ENCODE results near the gene S100A12. TPM values are rescaled to one million over a fixed set of nuclear protein-coding genes. Genes with fewer than 3 reads are reported as not detected.

Gene S100A12
- total RNA-seq, 1 donor from 2014 or later: 22.8 TPM

DNA sequence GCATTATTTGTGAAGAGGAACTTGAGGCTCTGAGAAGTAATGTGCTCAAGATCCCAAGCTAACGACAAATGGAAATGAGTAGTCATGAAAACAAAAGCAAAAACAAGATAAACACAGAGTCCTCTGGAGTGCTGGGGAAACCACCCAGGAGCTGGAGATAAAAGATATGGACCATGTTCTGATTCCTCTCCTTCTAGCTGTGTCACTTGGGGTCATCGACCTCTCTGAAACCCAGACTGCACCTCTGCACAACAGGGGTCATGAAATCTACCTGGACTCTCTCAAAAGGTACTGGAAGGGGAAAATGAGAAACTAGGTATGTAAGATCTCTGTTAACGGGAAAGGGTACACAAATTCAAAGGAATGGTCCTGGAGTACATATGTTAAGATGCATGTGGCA is 33.2 kb downstream of the S100A12 start:
- peaks cover 9% of the 10 kb centered on the region for H3K4me1 ChIP-seq
- no peak overlapping the region for H3K27ac ChIP-seq
- intact Hi-C loops (cut with DNase I): no loop called here
- no peaks in the 10 kb centered on the region for H3K9me3 ChIP-seq
- H3K36me3 ChIP-seq: no peaks in the 10 kb centered on the region
- H3K4me3 ChIP-seq: no peak overlapping the region
- H3K27me3 ChIP-seq: peaks cover 6% of the 10 kb centered on the region
- no peak for ATAC-seq
- TF ChIP-seq, protein P1, sequence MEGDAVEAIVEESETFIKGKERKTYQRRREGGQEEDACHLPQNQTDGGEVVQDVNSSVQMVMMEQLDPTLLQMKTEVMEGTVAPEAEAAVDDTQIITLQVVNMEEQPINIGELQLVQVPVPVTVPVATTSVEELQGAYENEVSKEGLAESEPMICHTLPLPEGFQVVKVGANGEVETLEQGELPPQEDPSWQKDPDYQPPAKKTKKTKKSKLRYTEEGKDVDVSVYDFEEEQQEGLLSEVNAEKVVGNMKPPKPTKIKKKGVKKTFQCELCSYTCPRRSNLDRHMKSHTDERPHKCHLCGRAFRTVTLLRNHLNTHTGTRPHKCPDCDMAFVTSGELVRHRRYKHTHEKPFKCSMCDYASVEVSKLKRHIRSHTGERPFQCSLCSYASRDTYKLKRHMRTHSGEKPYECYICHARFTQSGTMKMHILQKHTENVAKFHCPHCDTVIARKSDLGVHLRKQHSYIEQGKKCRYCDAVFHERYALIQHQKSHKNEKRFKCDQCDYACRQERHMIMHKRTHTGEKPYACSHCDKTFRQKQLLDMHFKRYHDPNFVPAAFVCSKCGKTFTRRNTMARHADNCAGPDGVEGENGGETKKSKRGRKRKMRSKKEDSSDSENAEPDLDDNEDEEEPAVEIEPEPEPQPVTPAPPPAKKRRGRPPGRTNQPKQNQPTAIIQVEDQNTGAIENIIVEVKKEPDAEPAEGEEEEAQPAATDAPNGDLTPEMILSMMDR (IDR thresholded peaks at IDR 0.05): no peak
- no peak for DNase-seq

DNA sequence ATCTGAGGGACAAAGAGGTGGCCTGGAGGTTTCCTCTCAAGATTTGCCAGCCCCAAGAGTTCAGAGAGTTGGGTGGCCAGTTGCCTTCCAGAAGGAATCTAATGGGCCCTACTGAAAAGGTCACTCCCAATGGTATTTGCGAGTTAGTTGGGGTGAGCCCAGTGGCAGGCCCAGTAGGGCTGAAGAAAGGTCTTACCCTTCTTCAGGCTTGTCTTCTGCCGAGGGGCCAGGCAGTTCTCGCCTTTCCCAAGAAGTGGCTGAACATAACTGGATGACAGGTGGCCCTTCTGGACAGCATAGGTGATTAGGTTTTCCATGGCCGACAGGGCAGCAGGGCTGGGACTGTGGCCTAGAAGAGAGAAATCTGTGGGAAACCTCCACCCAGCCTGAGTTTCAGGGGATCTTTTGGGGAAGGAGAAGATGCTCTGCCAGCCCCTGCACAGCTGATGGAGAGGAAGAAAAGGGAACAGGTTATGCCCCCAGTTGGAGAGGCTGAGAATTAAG is 33.9 kb downstream of the S100A12 start:
- Histone ChIP-seq H3K36me3 (no peaks in the 10 kb centered on the region), H3K27ac (no peak overlapping the region)
- TF ChIP-seq, protein P1 (IDR thresholded peaks at IDR 0.05): no peak

DNA sequence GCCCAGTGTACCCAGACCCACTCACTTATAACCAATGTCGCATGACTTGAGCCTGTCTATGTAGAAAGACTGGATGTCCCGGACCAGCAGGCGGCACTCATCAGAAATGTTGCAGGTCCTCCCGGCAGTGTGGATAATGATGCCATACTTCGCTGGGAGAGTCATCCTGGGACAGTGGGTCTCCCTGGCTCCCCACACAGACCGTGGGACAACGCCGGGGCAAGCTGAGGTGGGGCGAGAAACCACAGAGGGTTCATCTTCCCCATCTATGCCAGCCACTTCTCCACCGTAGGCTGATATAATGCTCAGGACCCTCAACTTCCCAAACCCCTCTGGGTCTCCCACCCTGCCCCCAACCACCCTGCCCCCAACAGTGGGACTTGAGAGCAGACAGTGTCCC is 35.1 kb downstream of the S100A12 start:
- intact Hi-C loops (cut with DNase I): no loop called here
- DNase-seq (no peak), ATAC-seq (no peak)
- TF ChIP-seq, protein P1 (IDR thresholded peaks at IDR 0.05): no peak
- Histone ChIP-seq H3K27ac (no peak overlapping the region), H3K36me3 (no peaks in the 10 kb centered on the region), H3K9me3 (no peaks in the 10 kb centered on the region), H3K4me1 (peaks cover 5% of the 10 kb centered on the region), H3K4me3 (no peak overlapping the region), H3K27me3 (peaks cover 3% of the 10 kb centered on the region)

More for the DNA sequence above, 33.9 kb downstream of the S100A12 start:
- Histone ChIP-seq H3K4me1 (peaks cover 9% of the 10 kb centered on the region), H3K4me3 (no peak overlapping the region), H3K27me3 (peaks cover 6% of the 10 kb centered on the region), H3K9me3 (no peaks in the 10 kb centered on the region)
- intact Hi-C loops (cut with DNase I): no loop called here
- ATAC-seq (no peak), DNase-seq (no peak)

DNA sequence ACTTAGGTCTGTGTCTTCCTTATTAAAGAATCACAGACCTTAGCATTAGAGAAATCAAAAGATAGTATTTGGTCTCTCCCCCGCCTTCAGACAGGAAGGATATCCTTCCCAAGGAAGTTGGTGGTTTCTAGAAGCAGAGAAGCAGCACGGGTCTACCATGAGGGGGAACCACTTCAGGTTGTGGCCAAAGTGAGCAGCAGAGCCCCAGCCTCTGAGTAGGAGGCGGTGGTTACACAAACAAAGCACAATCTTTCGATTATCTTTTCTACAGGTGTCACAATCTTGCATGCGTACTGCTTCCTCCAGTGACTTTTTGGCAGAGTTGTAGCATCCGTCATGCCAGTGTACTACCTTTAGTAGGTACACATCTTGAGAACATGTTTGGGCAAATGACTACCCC is 35.6 kb downstream of the S100A12 start:
- Histone ChIP-seq H3K27me3 (no peaks in the 10 kb centered on the region), H3K4me1 (no peaks in the 10 kb centered on the region), H3K4me3 (no peak overlapping the region), H3K27ac (no peak overlapping the region), H3K9me3 (no peaks in the 10 kb centered on the region), H3K36me3 (no peaks in the 10 kb centered on the region)
- intact Hi-C loops (cut with DNase I): no loop called here
- ATAC-seq (no peak), DNase-seq (no peak)
- TF ChIP-seq, protein P1 (IDR thresholded peaks at IDR 0.05): no peak

DNA sequence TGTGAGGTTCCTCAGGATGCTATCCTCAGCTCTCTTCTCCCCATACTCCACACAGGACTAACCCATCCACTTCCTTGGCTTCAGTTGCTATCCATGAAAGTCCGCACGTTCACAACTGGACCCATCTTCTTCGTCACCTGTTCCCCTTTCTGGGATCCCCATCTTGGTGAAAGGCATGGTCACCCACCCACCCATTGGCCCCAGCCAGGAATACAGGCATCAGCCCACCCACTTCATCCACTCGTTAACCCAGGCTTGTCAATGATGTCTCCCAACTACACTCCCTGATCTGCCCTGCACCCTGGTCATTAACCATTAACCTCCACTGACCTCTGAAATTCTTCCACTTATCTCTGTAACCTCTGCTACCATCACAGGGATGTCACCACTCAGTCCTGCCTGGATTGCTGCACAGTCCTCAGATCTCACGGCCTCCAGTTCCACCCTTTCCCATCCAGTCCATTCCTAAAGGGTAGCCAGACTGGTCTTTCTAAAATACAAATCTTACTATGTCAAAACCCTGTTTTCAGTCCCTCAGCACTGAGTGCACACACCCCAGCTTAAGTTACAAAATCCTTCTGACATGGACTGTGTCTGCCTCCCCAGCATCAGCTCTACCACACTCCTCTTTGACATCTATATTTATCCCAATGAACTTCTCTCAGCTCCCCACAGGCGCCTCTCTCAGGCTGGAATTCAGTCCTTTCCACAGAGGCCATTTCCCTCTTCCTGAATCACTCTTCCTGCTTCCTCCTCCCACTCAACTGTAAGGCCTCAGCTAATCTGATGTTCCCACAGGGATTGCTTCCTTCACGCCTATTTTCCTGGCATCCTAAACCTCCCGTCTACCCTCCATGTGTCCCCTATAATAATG is 37.2 kb downstream of the S100A12 start:
- DNase-seq (no peak), ATAC-seq (peak; percentile 19)
- Histone ChIP-seq H3K4me3 (no peak overlapping the region), H3K27me3 (no peaks in the 10 kb centered on the region), H3K36me3 (no peaks in the 10 kb centered on the region), H3K9me3 (no peaks in the 10 kb centered on the region), H3K27ac (no peak overlapping the region), H3K4me1 (no peaks in the 10 kb centered on the region)
- TF ChIP-seq, protein P1 (IDR thresholded peaks at IDR 0.05): no peak
- intact Hi-C loops (cut with DNase I): no loop called here

All from upper lobe of right lung (tissue), 1 donor.